Dedifferentiated amniotic fluid mesenchymal stem cell (primary cell): Measurements from ENCODE around the gene MAML1.
"Not testable (repeated sequence)": the region's sequence is repeated elsewhere in the genome, so short reads cannot be mapped to it uniquely, and the experiment has no call there.

ENCODE experiments used
- DNase-seq: peaks from one replicate; pipeline ENCODE4 v3.0.0-alpha.2; 2016; ENCODE audit errors: extremely low spot score

The MAML1 gene

DNA sequence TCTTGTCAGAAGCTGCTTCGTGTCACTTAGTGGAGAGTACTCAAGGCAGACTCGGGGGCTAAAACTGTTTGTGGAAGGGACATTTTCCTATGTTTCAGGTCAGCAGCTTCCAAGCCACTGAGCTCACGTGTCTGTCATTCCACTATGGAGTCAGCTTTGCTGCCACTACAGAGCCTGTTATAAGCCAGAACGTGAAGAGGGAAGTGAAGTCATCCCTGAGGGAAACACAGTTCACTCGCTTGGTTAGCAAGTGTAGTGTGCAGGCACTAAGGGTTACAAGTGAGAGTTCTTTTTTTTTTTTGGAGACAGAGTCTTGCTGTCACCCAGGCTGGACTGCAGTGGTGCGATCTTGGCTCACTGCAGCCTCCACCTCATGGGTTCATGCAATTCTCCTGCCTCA, 36.6 kb downstream of the MAML1 start:
- no peak for DNase-seq

DNA sequence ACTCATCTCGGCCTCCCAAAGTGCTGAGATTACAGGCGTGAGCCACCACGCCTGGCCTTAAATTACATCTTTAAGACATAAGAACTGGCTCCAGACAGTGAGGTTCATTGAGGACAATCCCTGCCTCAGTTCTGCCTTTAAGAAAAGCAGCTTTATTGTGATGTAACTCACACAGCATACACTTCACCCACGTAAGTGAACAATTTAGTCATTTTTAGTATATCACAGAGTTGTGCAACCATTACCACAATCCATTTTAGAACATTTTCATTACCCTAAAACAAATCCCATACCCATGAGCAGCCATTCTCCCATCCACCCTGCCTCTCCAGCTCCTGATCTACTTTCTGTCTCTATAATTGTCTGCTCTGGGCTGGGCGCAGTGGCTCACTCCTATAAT, 37.2 kb downstream of the MAML1 start:
- DNase-seq, result no peak

GRCh38 chr5:179771311-179771895, 38.8 kb downstream of the MAML1 start:
- no peak for DNase-seq

- DNase-seq, result no peak
Measured at GRCh38 chr5:179772351-179772750, 39.7 kb downstream of the MAML1 start.

- DNase-seq, result no peak
Measured at GRCh38 chr5:179773686-179774040, 41.0 kb downstream of the MAML1 start.

GRCh38 chr5:179774442-179774841, 41.8 kb downstream of the MAML1 start:
- DNase-seq, result no peak

GRCh38 chr5:179776411-179776938, 43.9 kb downstream of the MAML1 start:
- no peak for DNase-seq

- DNase-seq, result no peak
Measured at GRCh38 chr5:179777456-179777855, 44.8 kb downstream of the MAML1 start.

- no peak for DNase-seq
Measured at GRCh38 chr5:179777909-179778308, 45.3 kb downstream of the MAML1 start.

- DNase-seq, result no peak
Measured at GRCh38 chr5:179778591-179778990, 46.0 kb downstream of the MAML1 start.

- DNase-seq, result no peak
Measured at GRCh38 chr5:179779826-179780225, 47.2 kb downstream of the MAML1 start.

DNA sequence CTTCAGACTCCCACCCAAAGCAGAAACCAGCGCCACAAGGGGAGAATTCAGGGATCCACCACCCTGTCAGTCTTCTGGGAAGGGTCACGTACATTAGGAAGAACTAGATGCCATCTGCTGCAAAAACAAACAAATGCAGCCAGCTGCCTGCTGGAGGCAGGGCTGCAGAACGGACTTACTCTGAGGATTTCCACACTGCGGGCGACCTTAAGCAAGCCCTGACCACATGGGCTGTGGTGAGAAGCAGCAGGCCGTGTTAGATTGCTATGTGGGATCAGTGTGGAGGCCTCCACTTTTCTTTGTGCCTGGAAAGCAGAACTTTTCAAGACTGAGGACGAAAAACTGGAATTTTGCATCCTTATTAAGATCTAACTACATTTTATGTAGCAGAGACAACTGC, 47.7 kb downstream of the MAML1 start:
- no peak for DNase-seq

DNA sequence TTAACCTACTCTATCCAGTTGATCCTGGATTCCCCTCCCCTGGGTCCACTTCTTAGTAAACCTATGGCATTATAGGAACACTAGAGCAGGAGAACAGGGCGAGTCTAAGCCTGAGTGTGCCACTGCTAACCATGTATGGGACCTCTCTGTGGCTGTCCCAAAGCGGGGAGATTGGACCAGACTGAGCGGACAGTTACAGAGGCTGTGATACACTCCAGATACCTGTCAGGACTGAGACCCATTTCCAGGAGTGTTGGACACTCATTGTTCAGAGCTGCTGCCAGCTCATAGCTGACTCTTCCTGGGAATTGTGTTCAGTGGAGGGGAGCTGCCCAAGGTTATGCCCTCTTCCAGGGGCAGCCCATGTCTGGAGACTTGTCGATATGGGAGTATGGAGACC, 49.2 kb downstream of the MAML1 start:
- no peak for DNase-seq

DNA sequence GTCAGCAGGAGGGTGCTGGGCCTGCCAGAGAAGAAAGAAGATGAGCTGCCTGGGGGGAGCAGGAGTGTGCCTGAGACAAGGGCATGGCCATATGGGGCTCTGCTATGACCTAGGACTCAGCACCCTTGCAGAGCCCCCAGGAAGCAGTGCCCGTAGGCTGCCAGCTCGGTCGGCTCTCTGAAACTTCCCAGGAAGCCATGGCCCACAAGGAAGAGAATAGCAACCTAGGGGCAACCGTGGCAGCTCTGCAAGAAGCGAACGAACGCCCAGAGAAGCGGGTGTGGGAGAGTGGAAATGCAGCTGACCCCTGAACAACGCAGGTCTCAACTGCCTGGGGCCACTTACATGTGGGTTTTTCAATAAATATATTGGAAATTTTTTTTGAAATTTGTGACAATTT, 50.5 kb downstream of the MAML1 start:
- DNase-seq, result no peak

DNA sequence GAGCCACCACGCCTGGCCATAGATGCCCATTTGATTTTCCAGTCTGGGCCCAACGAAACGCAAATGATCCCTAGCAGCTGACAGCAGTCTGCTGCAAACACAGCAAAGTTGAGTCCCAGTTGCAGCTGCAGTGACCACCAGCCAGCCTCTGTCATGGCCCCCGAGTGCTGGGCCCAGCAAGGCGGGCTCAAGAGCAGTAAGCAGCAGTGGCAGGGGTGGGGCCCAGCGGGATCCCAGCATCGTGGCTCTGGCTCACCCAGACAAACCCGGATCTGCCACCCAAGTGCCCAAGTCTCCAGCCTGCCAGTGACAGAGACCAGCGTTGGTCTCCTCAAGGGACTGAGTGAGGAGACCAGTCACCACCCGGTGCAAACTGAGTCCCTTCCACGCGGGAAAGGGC, 54.2 kb downstream of the MAML1 start:
- no peak for DNase-seq

DNA sequence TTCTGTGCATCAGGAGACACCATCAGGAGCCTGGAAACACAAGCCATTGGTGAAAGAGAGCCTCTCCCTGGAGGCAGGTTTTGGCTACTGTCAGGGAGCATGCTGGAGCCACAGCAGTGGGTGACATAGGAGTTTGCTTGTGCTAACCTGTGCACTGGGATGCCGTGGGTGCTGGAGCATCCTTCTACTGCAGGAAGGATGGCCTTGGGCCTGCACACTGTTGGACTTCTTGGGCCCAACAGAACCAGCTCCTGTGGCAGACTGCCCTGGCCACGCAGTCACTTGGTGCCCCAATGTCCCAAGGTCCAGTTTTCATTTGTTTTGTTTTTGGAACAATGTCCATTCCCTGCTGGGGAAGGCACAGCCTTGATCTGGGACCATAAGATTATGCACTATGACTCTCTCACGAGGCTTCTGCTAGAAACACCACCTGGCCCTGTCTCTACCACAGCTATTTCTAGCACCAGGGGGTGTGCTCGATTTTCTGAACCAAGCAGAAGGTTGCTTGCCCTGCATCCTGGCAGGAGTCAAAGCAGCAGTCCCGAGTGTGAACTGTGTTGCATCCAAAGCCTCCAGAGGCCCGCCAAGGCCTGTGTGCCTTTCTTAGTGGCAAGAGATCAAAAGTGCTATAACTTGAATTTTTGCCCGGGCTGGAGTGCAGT, 55.7 kb downstream of the MAML1 start:
- DNase-seq, result no peak

GRCh38 chr5:179789278-179789677, 56.7 kb downstream of the MAML1 start:
- not testable (repeated sequence) for DNase-seq

DNA sequence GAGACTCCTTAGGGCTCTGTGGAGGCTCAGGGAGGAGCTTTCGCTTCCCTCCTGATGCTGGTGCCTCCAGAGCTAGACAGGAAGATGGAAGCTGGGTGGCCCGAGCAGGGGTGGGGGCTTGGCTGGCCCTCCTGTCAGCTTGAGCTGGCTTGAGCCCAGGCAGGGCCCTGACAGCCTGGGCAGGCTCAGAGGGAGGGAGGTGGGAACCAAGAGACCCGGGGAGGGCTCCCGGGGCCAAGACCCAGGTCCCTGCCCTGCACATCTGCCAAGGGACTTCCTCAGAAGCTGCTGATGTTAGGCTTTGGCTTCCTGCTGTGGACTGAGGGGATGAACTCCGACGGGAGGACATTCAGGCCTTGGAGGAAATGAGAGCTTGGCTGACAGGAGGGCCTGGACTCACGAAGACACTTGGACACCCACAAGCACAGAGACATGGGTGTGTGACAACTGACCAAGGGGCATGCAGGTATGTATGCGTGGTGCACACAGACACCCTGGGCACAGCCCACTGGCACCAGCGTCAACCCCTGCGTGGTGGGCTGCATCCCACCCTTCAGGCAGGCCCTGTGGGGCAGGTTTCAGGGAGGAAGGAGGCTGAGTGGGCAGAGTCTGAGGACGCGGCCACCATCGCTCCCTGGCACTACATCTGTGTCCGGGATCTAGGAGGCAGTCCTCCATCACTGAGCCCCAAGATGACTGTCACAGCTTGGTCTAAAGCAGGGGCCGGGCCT, 59.4 kb downstream of the MAML1 start:
- no peak for DNase-seq

DNA sequence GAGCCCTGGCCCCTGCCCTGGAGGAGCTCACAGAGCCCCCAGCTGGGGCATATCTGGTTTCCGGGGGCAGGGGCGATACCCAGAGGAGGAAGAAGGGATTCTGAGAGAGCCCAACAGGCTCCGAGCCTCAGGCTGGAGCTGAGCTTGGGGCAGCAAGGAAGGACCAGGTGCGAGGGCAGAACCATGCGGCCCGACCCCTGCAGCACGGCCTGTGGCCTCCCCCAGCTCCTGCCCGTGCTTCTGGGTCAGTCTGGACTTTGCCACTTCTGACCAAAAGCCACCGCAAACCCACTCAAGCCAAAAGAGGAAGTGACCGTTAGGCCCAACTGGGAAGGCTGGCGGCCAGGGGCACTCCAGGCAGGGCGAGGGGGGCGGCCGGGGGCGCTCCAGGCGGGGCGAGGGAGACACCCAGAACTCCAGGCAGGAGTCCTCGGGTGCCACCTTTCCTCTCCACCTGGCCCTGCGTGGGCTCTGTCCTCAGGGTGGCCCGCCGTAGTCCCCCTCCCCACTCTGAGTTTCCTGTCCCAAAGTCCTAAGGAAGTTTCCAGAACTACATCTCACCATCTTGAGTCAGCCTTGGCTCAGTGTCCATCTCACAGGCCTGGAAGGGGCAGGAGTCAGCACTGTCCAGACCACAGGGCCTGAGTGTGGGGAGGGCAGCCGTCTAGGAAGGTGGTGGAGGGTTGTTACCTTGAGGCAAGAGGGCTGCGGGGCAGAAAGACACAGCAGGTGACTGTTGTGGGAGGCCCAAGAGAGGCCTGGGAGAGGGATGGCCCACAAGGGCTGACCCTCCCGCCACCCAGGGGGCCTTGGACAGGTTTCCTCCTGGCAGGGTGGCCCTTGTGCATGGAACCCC, 60.2 kb downstream of the MAML1 start:
- DNase-seq, result no peak

DNA sequence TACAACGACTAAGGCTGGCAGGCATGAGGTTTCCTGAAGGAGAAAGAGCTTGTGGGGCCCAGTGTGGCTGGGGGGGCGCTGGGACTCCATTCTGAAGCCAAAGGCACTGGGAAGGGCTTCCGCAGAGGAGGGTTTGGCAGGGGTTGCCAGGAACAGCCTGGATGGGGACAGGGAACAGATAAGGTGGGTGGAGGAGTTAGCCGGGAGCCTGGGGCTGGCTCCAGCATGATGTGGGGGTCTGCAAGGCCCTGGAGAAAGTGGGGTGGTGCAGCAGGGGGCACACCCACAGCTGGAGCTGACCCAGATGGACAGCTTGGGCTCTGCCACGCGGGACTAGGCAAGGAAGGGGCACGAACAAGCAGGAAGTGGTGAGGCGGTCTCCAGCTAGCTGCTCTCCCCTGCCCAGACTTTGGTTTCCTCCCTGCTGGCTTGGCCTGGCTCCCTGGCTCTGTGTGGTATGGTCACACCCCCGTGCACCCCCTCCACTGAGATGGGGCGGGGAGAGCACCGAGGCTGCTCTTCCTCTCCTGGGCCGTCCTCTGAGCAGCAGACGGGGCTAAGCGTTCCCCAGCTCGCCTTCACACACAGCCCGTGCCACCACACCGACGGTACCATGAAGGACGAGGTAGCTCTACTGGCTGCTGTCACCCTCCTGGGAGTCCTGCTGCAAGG, 61.0 kb downstream of the MAML1 start, which contains the start of gene LTC4S:
TSS of gene LTC4S (plus strand) at position 519 of the 672 bp plus-strand sequence. CDS start at position 614, 95 bp downstream.
- no peak for DNase-seq

- no peak for DNase-seq
Measured at GRCh38 chr5:179794171-179794570, 61.5 kb downstream of the MAML1 start.
